SW480 (cell line): ENCODE measurements around the gene KRTAP10-9.
"Not testable (repeated sequence)": the region's sequence is repeated elsewhere in the genome, so short reads cannot be mapped to it uniquely, and the experiment has no call there.

Source experiments
- DNase-seq: peaks from one replicate; pipeline ENCODE4 v3.0.0-alpha.2; 2016; ENCODE audit warnings: low spot score

KRTAP10-9 gene

DNA sequence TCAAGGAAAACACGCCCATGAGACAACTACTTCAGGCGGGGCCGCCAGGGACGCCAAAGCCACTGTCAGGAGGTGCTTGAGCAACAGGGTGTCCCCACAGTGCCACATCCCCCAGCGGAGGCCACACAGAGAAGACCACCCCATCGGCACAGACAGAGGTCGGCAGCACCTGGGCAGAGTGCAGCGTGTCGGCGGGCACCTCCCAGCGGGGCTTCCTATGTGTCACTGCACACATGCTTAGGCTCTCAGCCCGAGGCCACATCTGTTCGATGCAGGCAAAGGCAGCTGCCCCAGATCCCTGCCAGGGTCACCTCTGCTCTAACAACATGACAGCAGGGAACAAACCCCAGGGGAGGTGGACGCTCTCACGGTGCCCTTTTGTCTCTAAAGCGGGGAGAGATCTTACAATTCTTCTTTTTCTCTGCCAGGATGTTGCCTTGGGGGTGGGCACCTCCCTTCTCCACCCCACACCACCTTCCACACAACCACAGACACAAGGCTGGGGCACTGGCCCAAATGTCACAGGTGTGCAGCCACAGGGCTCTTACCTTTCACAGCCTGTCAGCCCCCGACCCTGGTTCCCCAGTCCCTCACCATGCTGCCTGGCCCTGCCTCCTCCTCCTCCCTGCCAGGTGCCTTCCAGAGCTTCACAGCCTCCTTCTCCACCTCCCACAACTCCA lies 10.8 kb upstream of the KRTAP10-9 start:
- DNase-seq = no peak

DNA sequence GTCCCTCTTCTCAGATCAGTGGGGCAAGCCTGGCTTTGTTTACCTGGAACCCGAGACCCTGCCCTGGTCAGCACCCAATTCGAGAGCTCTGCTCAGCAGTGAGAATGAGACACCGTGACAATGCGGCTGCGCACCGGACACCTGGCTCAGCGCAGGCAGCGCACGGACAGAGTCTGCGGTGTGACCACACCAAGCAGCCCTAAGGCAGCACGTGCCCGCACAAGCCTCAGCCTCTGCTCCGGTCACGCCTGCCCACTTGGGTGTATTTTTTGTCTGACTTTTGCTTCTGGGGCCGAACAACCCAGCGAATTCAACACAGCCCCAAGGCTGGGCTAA lies 10.3 kb upstream of the KRTAP10-9 start:
- DNase-seq = no peak

DNA sequence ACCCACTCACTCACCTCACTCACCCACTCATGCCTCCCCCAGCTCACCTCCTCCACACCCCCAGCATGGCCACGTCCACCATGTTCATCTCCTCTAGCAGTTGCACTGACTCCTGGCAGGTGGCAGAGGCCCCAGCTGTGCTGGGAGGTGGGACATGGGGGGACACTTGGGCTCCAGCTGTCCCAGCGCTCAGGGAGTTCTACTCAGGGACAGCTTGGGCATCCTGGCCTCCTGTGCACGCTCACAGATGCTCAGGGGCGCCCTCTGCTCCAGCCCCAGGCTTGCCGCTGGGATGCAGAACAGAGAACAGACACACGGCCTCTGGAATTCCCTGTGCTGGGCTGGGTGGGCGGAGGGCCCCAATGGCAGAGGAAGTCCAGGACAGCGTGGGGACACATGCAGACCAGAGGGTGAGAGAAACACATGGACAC lies 9.8 kb upstream of the KRTAP10-9 start:
- DNase-seq = no peak

DNA sequence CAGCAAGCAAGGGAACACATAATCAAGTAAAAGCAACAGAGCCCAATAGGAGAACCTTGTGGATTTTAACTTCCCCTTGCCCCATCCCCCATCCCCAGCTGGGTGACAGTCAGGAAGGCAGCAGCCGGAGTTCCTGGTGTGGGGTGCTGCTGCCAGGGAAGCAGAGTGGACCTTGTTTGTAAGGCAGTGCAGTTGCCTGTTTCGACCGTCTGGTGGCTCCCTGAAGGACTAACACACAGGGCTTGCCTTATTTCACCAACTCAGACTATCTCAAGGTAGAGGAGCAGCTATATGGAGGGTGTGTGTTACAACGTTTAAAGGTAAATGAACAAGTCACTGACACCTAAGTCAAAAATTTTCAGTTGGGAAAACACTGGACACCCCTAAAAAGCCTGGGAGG lies 8.4 kb upstream of the KRTAP10-9 start:
- DNase-seq = peak; percentile 5

DNA sequence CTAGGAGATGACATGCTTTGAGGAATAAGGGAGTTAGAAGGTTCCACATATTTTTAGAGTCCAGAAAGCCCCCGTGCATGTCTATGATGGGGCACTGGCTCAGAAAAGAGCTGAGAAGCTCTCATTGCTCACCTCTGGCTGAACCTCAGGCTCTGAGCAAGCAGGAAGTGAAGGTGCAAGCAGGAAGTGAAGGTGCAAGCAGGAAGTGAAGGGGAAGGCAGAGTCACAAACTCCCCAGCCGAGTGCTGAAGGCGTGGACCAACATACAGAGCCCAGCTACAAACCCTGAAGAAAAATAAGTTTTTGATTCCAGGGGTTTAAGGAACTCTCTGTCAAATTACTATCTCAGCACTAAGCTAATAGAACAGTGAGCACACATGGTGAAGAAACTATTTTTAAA lies 8.0 kb upstream of the KRTAP10-9 start:
- no peak for DNase-seq

DNA sequence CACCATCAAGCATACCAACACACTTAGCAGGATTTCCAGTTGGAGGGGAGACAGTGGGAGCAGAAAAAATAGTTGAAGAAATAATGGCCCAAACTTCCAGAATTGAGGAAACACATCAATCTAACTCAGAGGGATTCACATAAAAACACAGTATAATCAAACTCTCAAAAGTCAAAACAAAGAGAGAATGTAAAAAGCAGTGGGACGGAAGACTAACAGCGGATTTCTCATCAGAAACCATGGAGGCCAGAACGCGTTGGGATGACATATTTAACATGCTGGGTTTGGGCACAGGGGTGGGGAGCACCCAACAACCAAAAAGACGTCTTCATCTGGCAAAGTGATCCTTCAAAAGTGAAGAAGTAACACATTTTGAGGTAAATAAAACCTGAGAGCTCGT lies 7.0 kb upstream of the KRTAP10-9 start:
- no peak for DNase-seq

DNA sequence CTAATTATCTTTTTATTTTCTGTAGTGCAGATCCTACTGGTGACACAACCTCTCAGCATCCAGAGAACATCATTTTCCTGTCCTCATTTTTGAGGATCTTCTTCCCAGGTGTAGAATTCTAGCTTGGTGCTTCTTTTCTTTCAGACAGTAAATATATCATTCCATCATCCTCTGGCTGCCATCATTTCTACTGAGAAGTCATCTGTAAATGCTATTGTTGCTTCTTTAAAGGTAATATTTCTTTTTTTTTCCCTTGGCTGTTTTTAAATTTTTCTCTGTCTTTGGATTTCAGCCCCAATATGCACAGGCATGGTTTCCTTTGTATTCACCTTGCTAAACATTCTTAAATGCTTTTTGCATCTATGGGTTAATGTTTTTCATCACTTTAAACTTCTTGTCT lies 3.3 kb upstream of the KRTAP10-9 start:
- peak; percentile 8 for DNase-seq

DNA sequence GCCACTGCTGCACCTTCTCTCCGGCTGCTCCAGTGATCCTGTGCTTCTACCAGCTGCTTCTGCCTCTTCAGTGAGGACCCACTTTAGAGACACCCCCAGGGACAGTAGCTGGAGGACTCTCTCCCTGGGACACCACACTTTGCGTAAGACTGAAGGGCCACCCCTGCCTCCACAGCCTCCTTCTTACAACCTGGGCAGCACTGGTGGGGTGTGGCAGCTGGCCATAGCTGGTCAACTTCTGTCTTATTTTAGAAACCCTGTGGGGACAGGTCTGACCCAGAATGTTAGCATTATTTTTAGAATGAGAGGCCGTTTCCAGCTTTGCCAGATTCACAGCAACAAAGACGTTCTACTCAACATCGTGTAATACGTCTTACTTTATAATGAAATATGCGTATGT lies 1.1 kb upstream of the KRTAP10-9 start:
- DNase-seq = no peak

DNA sequence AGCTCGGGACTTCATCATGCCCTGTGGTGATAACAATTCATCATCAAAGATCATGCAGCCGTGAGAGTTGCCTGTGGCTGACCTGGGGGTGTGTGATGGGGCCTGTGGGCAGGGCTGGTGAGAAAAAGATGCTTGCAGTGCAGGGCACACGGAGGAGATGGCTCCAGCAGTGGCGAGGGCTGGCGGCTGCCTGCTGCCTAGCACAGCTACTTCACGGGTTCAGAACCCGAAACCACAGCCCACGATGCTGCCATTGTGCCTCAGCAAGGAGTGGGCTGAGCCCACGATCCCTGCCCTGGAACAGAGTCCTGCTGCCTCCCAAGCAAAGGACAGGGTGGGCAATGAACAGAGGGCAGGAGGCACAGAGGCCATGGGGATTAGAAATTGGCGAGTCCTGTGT lies 631 bp upstream of the KRTAP10-9 start:
- DNase-seq = no peak

DNA sequence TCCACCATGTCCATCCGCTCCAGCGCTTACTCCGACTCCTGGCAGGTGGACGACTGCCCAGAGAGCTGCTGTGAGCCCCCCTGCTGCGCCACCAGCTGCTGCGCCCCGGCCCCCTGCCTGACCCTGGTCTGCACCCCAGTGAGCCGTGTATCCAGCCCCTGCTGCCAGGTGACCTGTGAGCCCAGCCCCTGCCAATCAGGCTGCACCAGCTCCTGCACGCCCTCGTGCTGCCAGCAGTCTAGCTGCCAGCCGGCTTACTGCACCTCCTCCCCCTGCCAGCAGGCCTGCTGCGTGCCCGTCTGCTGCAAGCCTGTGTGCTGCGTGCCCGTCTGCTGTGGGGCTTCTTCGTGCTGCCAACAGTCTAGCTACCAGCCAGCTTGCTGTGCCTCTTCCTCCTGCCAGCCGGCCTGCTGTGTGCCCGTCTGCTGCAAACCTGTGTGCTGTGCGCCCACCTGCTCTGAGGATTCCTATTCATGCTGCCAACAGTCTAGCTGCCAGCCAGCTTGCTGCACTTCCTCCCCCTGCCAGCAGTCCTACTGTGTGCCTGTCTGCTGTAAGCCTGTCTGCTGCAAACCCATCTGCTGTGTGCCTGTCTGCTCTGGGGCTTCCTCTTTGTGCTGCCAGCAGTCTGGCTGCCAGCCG lies 409 bp downstream of the KRTAP10-9 start:
- DNase-seq = not testable (repeated sequence)

DNA sequence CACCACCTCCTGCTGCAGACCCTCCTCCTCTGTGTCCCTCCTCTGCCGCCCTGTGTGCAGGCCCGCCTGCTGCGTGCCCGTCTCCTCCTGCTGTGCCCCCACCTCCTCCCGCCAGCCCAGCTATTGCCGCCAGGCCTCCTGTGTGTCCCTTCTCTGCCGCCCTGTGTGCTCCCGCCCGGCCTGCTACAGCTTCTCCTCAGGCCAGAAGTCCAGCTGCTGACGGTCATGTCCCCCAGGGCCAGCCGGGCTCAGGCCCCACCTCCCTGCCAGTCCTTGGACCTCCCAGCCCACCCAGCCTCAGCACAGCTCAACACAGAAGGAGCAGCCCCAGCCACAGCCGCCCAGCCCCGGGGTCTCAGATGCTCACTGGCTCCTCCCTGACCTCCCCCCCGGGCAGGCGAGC lies 939 bp downstream of the KRTAP10-9 start:
- DNase-seq = not testable (repeated sequence)

DNA sequence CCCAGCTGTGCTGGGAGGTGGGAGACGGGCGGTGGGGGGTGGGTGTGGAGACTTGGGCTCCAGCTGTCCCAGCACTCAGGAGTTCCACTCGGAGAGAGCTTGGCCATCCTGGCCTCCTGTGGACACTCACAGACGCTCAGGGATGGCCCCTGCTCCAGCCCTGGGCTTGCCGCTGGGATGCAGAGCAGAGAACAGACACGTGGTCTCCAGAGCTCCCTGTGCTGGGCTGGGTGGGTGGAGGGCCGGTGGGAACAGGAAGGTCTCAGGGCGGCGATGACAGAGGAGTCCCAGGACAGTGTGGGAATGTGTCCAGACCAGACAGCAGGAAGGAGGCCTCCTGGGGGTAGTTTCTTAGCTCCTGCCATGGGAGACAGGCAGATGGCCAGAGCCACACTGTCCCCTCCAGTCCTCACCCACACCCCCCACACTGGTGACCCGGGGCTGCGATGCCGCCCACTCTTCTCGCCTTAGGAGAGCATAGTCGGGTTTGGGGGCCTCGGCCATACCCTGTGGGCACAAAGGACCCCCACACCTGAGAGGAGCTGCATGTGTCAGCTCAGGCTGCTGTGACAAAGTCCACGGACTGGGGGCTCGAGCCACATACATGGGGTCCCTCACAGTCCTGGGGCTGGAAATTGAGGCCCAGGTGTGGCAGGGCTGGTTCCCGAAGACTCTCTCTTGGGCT lies 2.0 kb downstream of the KRTAP10-9 start:
- DNase-seq = no peak

DNA sequence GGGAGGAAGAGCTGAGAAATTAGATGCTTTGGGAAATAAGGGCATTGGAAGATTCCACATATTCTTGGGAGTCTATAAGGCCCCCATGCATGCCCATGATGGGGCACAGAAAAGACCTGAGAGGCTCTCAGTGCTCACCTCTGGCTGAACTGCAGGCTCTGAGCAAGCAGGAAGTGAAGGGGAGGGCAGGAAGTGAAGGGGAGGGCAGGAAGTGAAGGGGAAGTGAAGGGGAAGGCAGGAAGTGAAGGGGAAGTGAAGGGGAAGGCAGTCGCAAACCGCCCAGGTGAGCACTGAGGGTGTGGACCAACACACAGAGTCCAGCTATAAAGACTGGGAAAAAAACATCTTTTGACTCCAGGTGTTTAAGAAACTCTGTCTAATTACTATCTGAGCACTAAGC lies 3.5 kb downstream of the KRTAP10-9 start:
- no peak for DNase-seq

DNA sequence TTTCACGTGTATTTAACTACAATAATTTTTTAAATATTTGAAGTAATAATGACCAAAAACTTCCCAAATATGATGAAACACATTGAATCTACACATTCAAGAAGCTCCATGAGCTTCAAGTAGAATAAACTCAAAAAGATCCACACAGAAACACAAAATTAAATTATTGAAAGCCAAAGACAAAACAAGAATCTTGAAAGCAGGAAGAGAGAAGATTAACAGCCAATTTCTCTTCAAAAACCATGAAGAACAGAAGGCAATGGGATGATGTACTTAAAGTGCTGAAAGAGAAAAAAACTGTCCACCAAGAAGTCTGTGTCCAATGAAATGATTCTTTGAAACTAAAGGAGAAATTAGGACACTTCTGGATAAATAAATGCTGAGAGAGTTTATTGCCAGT lies 5.2 kb downstream of the KRTAP10-9 start:
- peak; percentile 16 for DNase-seq

DNA sequence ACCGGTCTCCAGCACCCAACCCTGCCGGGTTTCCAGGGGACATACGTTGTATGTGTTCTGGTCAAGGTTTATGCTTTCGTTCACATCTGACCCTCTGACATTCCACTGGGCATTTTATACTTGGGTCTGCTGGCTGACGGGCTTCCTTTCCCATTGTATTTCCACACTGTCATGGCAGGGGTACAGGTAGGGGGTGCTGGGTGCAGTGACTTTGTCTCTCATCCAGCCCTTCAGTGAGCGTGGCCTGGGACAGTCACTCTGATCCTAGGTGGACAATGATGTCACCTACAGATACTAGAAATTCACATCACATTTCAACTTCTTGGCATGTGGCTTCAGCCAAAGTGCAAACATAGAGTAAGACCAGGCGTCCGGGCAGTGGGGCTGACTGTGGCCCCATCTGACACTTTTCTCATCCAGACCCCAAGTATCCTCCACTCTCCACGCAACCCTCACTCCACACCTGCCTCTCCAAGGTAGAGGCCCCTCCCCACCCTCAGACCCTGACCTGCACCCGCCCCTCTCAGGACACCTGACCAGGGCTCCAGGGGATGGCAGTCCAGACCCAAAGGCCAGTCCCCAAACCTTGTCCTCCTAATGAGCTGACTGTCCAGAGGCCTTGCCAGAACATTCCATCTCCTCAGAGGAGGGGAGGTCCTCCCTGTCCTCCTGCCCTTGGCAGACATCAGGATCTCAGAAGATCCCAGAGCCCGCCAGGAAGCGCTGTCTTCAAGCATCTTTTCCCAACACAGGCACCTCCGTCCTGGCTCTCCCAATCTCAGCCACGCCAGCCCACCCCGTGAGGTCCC lies 9.5 kb downstream of the KRTAP10-9 start:
- no peak for DNase-seq

DNA sequence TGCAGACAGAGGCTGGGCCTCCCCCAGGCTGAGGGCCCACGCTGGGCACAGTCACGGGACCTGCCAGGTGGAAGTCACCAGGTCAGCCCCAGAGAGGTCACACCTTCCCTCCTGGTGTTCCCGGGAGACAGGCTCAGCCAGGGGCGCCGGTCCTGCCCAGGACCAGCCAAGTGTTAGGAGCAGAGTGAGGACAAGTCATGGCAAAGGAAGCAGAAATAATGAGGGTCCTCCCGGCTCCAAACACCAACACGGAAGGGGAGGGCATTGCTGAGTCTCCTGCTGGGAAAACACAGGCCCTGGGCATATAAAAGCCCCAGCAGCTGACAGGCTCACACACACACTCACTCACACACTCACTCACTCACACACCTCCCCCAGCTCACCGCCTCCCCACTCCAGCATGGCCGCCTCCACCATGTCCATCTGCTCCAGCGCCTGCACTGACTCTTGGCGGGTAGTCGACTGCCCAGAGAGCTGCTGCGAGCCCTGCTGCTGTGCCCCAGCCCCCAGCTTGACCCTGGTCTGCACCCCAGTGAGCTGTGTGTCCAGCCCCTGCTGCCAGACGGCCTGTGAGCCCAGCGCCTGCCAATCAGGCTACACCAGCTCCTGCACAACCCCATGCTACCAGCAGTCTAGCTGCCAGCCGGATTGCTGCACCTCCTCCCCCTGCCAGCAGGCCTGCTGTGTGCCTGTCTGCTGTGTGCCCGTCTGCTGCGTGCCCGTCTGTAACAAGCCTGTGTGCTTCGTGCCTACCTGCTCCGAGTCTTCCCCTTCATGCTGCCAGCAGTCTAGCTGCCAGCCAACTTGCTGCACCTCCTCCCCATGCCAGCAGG lies 10.3 kb downstream of the KRTAP10-9 start, which contains the start of gene KRTAP10-10:
Gene KRTAP10-10 (plus strand): TSS at position 339 of the 833 bp plus-strand sequence. CDS start 62 bp downstream, at position 401.
- no peak for DNase-seq

DNA sequence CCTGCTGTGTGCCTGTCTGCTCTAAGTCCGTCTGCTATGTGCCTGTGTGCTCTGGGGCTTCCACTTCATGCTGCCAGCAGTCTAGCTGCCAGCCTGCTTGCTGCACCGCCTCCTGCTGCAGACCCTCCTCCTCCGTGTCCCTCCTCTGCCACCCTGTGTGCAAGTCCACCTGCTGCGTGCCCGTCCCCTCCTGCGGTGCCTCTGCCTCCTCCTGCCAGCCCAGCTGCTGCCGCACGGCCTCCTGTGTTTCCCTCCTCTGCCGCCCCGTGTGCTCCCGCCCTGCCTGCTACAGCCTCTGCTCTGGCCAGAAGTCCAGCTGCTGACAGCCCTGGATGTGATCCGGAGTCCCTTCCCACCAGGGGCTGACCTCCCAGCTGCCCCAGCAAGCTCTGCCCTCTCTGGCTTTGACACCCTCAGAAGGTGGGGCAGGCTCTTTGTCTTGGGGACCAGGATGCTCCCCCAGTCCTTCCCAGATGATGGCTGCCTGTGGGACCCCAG lies 11.0 kb downstream of the KRTAP10-9 start:
- DNase-seq = not testable (repeated sequence)

DNA sequence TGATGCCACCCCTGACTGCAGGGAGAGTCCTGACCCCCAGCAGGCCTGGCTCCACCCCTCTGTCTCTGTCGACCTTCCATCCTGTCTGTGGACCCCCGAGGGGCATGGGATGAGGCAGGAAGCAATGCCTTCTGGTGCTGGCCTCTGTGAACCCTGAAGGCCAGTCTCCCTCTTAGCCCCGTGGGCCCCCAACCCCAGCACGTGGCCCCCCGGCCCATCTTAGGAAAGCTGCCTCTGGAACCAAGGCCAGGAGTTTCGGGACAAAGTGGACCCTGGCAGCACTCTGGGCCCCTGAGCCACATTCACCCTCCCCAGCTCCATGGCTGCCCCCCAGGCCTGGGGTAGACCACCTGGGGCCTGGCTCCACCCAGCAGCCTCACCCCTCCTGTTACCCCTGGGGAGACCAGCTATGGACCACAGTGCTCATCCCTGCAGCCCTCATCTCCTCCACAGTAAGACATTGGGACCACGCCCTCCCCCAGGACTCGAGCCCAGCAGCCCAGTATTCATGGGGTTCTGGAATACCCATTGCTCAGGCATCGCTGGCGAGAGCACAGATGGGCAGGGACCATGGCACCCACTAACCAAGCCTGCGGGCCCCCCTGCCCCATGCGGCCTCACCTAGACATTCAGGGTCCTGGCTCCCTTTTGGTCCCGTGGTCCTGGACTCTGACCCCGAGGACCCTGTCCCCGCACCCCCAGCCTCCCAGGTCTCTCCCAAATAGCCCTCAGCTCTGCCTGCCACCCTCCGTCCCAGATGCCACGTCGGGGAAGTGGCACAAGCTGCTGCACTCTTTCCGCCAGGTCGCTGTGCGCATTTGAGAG lies 11.8 kb downstream of the KRTAP10-9 start:
- DNase-seq = not testable (repeated sequence)

DNA sequence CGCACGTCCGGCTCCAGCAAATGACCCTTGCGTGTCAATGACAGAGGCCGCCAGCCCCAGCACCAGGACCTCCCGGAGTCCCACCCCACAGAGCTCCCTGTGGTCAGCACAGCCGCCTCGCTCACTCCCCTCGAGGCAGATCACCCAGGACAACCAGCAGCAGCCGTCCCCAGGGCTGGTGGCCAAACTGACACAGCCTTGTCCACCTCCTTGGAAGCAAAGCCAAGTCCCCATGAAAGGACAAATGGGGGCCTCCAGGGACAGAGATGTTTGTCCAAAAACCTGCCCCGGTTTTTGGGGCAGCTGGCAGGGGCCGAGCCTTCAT lies 12.4 kb downstream of the KRTAP10-9 start:
- no peak for DNase-seq

DNA sequence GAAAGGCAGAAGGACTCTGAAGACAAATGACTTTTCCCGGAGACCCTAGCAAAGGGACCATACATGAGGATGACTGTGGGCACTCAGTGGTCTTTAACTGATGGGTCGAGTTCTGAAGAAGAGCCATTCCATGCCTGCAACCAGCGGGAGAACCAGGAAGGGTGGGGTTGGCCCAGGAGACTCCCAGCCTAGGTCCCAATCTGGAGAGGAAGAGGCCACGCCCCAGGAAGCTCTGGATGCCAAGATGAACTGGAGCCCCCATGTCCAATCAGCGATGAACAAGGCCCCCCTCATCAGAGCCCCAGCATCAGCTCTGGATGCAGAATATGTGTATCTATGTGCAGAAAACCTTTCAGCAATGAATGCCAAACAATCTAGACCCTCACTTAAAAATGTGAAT lies 13.9 kb downstream of the KRTAP10-9 start:
- no peak for DNase-seq
